Lower leg skin (tissue), 3 donors: ENCODE results near the gene CREB3L1.

Source experiments
- POLR2A ChIP-seq, 2 donors: fragments of 450-650 bp; IDR thresholded peaks; one replicate each; pipeline ENCODE4 v1.6.1; 2016 to 2017; ENCODE audit warnings: antibody characterized with exemption in 2 of 2, mild to moderate bottlenecking in 1 of 2, moderate library complexity in 1 of 2
- TF ChIP-seq, protein P1 (sequence below), 3 donors: fragments of 450-650 bp; IDR thresholded peaks; one replicate each; pipeline ENCODE4 v1.5.1; 2016; ENCODE audit warnings: antibody characterized with exemption in 3 of 3, mild to moderate bottlenecking in 3 of 3, moderate library complexity in 2 of 3

- TF ChIP-seq, protein P1, sequence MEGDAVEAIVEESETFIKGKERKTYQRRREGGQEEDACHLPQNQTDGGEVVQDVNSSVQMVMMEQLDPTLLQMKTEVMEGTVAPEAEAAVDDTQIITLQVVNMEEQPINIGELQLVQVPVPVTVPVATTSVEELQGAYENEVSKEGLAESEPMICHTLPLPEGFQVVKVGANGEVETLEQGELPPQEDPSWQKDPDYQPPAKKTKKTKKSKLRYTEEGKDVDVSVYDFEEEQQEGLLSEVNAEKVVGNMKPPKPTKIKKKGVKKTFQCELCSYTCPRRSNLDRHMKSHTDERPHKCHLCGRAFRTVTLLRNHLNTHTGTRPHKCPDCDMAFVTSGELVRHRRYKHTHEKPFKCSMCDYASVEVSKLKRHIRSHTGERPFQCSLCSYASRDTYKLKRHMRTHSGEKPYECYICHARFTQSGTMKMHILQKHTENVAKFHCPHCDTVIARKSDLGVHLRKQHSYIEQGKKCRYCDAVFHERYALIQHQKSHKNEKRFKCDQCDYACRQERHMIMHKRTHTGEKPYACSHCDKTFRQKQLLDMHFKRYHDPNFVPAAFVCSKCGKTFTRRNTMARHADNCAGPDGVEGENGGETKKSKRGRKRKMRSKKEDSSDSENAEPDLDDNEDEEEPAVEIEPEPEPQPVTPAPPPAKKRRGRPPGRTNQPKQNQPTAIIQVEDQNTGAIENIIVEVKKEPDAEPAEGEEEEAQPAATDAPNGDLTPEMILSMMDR (IDR thresholded peaks at IDR 0.05): no peak
- TF ChIP-seq POLR2A (IDR thresholded peaks at IDR 0.05): no peak
Observed at GRCh38 chr11:46243796-46244109, 33.7 kb upstream of the CREB3L1 start.
